ENCODE measurements around the gene SUPT3H. TPM values are rescaled to one million over a fixed set of nuclear protein-coding genes. Genes with fewer than 3 reads are reported as not detected.

Gene SUPT3H
- total and polyA plus RNA-seq, 7 experiments from 2014 or later: 8.0 to 16.0 (median 12.7) TPM

GRCh38 chr6:45422503-45423110 lies 44.9 kb upstream of the SUPT3H start:
- H3K27me3 ChIP-seq (ENCODE audit: control insufficient read depth in 2 of 2, insufficient read depth in 2 of 2, low read length in 2 of 2): peaks cover 8% of the 10 kb centered on the region in 2 donors
- intact Hi-C loops (cut with micrococcal nuclease): loop anchor here (1.0 to 10.0 kb wide), 10 partner anchors 9 to 945 kb away; partner anchors contain the start of genes CLIC5 (in 1 of the 2) and SUPT3H (in 1 of the 2)
- ChIA-PET CTCF (interaction anchor here (2.4 to 3.6 kb wide), 2 partner anchors 292 to 767 kb away, joined by 10 to 27 read pairs; no protein-coding TSS in a partner anchor), POLR2A (interaction anchor here (0.8 to 4.1 kb wide), 6 partner anchors 20 to 292 kb away, joined by 3 to 21 read pairs (median 6); no protein-coding TSS in a partner anchor)
- peak overlapping the region; percentile 47 for H3K27ac ChIP-seq (ENCODE audit: low read depth, low read length)
- H3K4me1 ChIP-seq (ENCODE audit: control insufficient read depth in 2 of 2, insufficient read depth in 2 of 2, low read length in 2 of 2): peaks cover 17 to 24% of the 10 kb centered on the region in 2 donors
- Mint-ChIP-seq H3K4me1 (peaks cover 14 to 53% (median 43%) of the 10 kb centered on the region in 7 donors), H3K4me3 (peak overlapping the region; percentile 91 to 99 (median 94)), H3K36me3 (peaks cover 0 to 6% (median 0%) of the 10 kb centered on the region in 5 donors), H3K27ac (peak overlapping the region; percentile 54 to 94 (median 81)), H3K9me3 (peaks cover 0 to 2% (median 0%) of the 10 kb centered on the region in 11 donors), H3K27me3 (peaks cover 0 to 48% (median 26%) of the 10 kb centered on the region in 5 donors)
- H3K4me3 ChIP-seq (ENCODE audit: low read length): peak overlapping the region; percentile 83
- DNase-seq (peak; percentile 37 to 68 (median 56)), ATAC-seq (peak; percentile 48)
- peaks cover 0 to 4% (median 0%) of the 10 kb centered on the region in 3 experiments for H3K36me3 ChIP-seq (ENCODE audit: control insufficient read depth in 2 of 3, insufficient read depth in 3 of 3, low read length in 3 of 3)
- no peaks in the 10 kb centered on the region for H3K9me3 ChIP-seq (ENCODE audit: control insufficient read depth in 2 of 3, low read length in 3 of 3)

GRCh38 chr6:45421709-45422502 lies 44.2 kb upstream of the SUPT3H start:
- Mint-ChIP-seq H3K9me3 (peaks cover 0 to 2% (median 0%) of the 10 kb centered on the region in 11 donors), H3K27ac (peak overlapping the region; percentile 54 to 95 (median 81)), H3K4me1 (peaks cover 13 to 52% (median 43%) of the 10 kb centered on the region in 7 donors), H3K27me3 (peaks cover 0 to 48% (median 26%) of the 10 kb centered on the region in 5 donors), H3K36me3 (peaks cover 0 to 6% (median 0%) of the 10 kb centered on the region in 5 donors), H3K4me3 (peak overlapping the region; percentile 89 to 99 (median 94))
- ChIA-PET POLR2A (interaction anchor here (0.6 to 4.1 kb wide), 10 partner anchors 10 to 293 kb away, joined by 3 to 21 read pairs (median 6); partner anchors contain the start of gene SUPT3H), CTCF (interaction anchor here (0.9 to 3.6 kb wide), 4 partner anchors 286 to 766 kb away, joined by 3 to 27 read pairs (median 8); no protein-coding TSS in a partner anchor)
- no peaks in the 10 kb centered on the region for H3K9me3 ChIP-seq (ENCODE audit: control insufficient read depth in 2 of 3, low read length in 3 of 3)
- peaks cover 0 to 4% (median 0%) of the 10 kb centered on the region in 3 experiments for H3K36me3 ChIP-seq (ENCODE audit: control insufficient read depth in 2 of 3, insufficient read depth in 3 of 3, low read length in 3 of 3)
- peaks cover 8% of the 10 kb centered on the region in 2 donors for H3K27me3 ChIP-seq (ENCODE audit: control insufficient read depth in 2 of 2, insufficient read depth in 2 of 2, low read length in 2 of 2)
- H3K4me3 ChIP-seq (ENCODE audit: low read length): peak overlapping the region; percentile 80
- peak; percentile 52 for ATAC-seq
- H3K4me1 ChIP-seq (ENCODE audit: control insufficient read depth in 2 of 2, insufficient read depth in 2 of 2, low read length in 2 of 2): peaks cover 17 to 24% of the 10 kb centered on the region in 2 donors
- DNase-seq: peak in 7 of 9 donors; percentile 41 to 69 (median 44)
- intact Hi-C loops (cut with micrococcal nuclease): loop anchor here (1.0 to 10.0 kb wide), 13 partner anchors 45 to 945 kb away; partner anchors contain the start of genes CLIC5 (in 1 of the 2) and SUPT3H (in 1 of the 2)
- H3K27ac ChIP-seq (ENCODE audit: low read depth, low read length): peak overlapping the region; percentile 53

- Histone ChIP-seq H3K9me3 (ENCODE audit: control insufficient read depth in 2 of 3, low read length in 3 of 3) (no peaks in the 10 kb centered on the region), H3K36me3 (ENCODE audit: control insufficient read depth in 2 of 3, insufficient read depth in 3 of 3, low read length in 3 of 3) (peaks cover 0 to 4% (median 0%) of the 10 kb centered on the region in 3 experiments), H3K27ac (ENCODE audit: low read depth, low read length) (peak overlapping the region; percentile 53), H3K4me1 (ENCODE audit: control insufficient read depth in 2 of 2, insufficient read depth in 2 of 2, low read length in 2 of 2) (peaks cover 17 to 24% of the 10 kb centered on the region in 2 donors), H3K4me3 (ENCODE audit: low read length) (peak overlapping the region; percentile 80), H3K27me3 (ENCODE audit: control insufficient read depth in 2 of 2, insufficient read depth in 2 of 2, low read length in 2 of 2) (peaks cover 8% of the 10 kb centered on the region in 2 donors)
- peaks cover 13 to 56% (median 43%) of the 10 kb centered on the region in 7 donors for H3K4me1 Mint-ChIP-seq
- ATAC-seq (no peak), DNase-seq (peak in 1 of 9 donors; percentile 20)
- H3K4me3 Mint-ChIP-seq: peak overlapping the region; percentile 88 to 99 (median 94)
- intact Hi-C loops (cut with micrococcal nuclease): loop anchor here (1.0 to 10.0 kb wide), 12 partner anchors 43 to 944 kb away; partner anchors contain the start of gene CLIC5 (in 1 of the 2)
- CTCF ChIA-PET: interaction anchor here (0.9 to 3.6 kb wide), 8 partner anchors 31 to 765 kb away, joined by 3 to 27 read pairs (median 4); no protein-coding TSS in a partner anchor
- POLR2A ChIA-PET: interaction anchor here (0.6 to 4.1 kb wide), 11 partner anchors 43 to 765 kb away, joined by 3 to 21 read pairs (median 6); partner anchors contain the start of gene SUPT3H
- peaks cover 0 to 52% (median 28%) of the 10 kb centered on the region in 5 donors for H3K27me3 Mint-ChIP-seq
- H3K27ac Mint-ChIP-seq: peak overlapping the region; percentile 36 to 95 (median 80)
- peaks cover 0 to 6% (median 0%) of the 10 kb centered on the region in 5 donors for H3K36me3 Mint-ChIP-seq
- H3K9me3 Mint-ChIP-seq: peaks cover 0 to 2% (median 0%) of the 10 kb centered on the region in 11 donors
Observed at GRCh38 chr6:45420909-45421708, 43.4 kb upstream of the SUPT3H start.

- peak; percentile 41 for ATAC-seq
- DNase-seq: peak in 7 of 9 donors; percentile 26 to 65 (median 36)
- ChIA-PET CTCF (interaction anchor here (0.6 to 3.6 kb wide), 17 partner anchors 26 to 945 kb away, joined by 3 to 27 read pairs (median 3); partner anchors contain the start of gene SUPT3H), POLR2A (interaction anchor here (0.7 to 4.1 kb wide), 8 partner anchors 8 to 765 kb away, joined by 3 to 21 read pairs (median 5); partner anchors contain the start of gene SUPT3H)
- peaks cover 0 to 6% (median 0%) of the 10 kb centered on the region in 5 donors for H3K36me3 Mint-ChIP-seq
- peaks cover 13 to 56% (median 39%) of the 10 kb centered on the region in 7 donors for H3K4me1 Mint-ChIP-seq
- peak overlapping the region; percentile 36 to 94 (median 80) for H3K27ac Mint-ChIP-seq
- peaks cover 0 to 2% (median 0%) of the 10 kb centered on the region in 11 donors for H3K9me3 Mint-ChIP-seq
- peaks cover 0 to 4% (median 0%) of the 10 kb centered on the region in 3 experiments for H3K36me3 ChIP-seq (ENCODE audit: control insufficient read depth in 2 of 3, insufficient read depth in 3 of 3, low read length in 3 of 3)
- no peak overlapping the region for H3K27ac ChIP-seq (ENCODE audit: low read depth, low read length)
- H3K4me3 Mint-ChIP-seq: peak overlapping the region; percentile 80 to 99 (median 94)
- H3K27me3 Mint-ChIP-seq: peaks cover 0 to 55% (median 35%) of the 10 kb centered on the region in 5 donors
- no peaks in the 10 kb centered on the region for H3K9me3 ChIP-seq (ENCODE audit: control insufficient read depth in 2 of 3, low read length in 3 of 3)
- peaks cover 8% of the 10 kb centered on the region in 2 donors for H3K27me3 ChIP-seq (ENCODE audit: control insufficient read depth in 2 of 2, insufficient read depth in 2 of 2, low read length in 2 of 2)
- peaks cover 17 to 24% of the 10 kb centered on the region in 2 donors for H3K4me1 ChIP-seq (ENCODE audit: control insufficient read depth in 2 of 2, insufficient read depth in 2 of 2, low read length in 2 of 2)
- peak overlapping the region; percentile 80 for H3K4me3 ChIP-seq (ENCODE audit: low read length)
- intact Hi-C loops (cut with micrococcal nuclease): loop anchor here (1.0 to 10.0 kb wide), 11 partner anchors 42 to 943 kb away; partner anchors contain the start of gene CLIC5 (in 1 of the 2)
Observed at GRCh38 chr6:45420083-45420908, 42.6 kb upstream of the SUPT3H start.

All from naive thymus-derived CD4-positive, alpha-beta T cell (primary cell).